Measurements from ENCODE around the gene RASEF. TPM values are rescaled to one million over a fixed set of nuclear protein-coding genes. Genes with fewer than 3 reads are reported as not detected.

The RASEF gene
- total RNA-seq, 1 experiment from 2014 or later: 0.12 TPM

DNA sequence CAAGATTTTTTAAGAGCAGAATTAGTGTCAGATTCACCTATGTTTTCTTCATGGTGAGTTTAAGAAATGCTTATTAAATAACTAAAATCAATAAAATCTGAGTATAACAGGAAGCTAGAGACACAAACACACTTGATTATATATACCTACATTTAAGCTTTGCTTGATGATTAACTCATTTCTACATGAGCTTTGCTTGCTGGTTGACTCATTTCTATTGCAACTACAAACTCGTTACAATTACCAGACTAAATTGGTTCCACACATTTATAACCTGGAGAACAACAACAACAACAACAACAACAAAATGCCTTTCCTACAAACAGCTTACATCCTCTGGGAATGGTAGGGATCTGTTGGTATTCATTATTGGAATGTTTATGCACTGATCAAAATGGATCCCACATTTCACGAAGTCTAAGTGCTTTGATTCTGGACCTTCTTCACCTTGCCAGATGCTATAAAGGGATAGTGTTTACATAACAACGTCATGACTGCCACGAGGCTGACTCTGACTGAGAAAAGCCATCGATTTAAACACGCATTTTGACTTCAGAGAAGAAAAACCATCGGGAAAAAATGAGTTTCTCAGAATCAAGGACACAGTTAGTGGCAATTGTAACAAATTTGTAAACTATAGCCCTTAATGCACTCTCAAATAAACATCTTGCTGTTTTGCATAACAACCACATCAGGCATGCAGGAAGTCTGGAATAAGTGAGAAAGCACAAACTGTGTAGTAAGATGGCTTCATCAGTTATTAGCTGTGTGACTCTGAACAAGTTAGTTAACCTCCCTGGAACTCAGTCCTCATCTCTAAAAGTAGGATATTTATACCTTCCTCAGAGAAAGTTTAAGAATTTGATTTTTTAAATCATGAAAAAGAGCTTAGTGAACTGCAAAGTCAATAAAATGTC, 49.8 kb downstream of the RASEF start:
- Histone ChIP-seq H3K27me3 (ENCODE audit: insufficient read depth, low read length) (no peaks in the 10 kb centered on the region), H3K9me3 (ENCODE audit: control insufficient read depth in 1 of 2, insufficient read depth in 1 of 2, low read depth in 1 of 2, low read length in 2 of 2) (no peaks in the 10 kb centered on the region), H3K4me1 (ENCODE audit: control insufficient read depth in 1 of 2, insufficient read depth in 2 of 2, low read length in 2 of 2) (no peaks in the 10 kb centered on the region), H3K9me2 (ENCODE audit: insufficient read depth) (no peaks in the 10 kb centered on the region), H3K79me2 (ENCODE audit: insufficient read depth, low read length) (no peaks in the 10 kb centered on the region), H3K9ac (ENCODE audit: low read length) (no peak overlapping the region), H3K27ac (ENCODE audit: low read depth, low read length) (no peak overlapping the region), H3K36me3 (ENCODE audit: control insufficient read depth in 1 of 2, insufficient read depth in 2 of 2, low read length in 2 of 2) (no peaks in the 10 kb centered on the region; a peak in 1 of 4 replicates), H3K4me3 (replicated peaks in 1 of 2; ENCODE audit: low read depth in 1 of 2, low read length in 2 of 2) (no peak overlapping the region), H3K4me2 (ENCODE audit: low read length) (no peak overlapping the region), H2AFZ (ENCODE audit: low read depth, low read length, poor library complexity, severe bottlenecking) (no peak overlapping the region), H4K20me1 (ENCODE audit: insufficient read depth) (no peaks in the 10 kb centered on the region)
- ChIA-PET POLR2A (no interaction called here), RAD21 (ENCODE audit: low non-redundant PET in 1 of 2, low total read pairs in 2 of 2, uncharacterized antibody in 2 of 2, unreplicated experiment in 2 of 2) (no interaction called here), CTCF (interaction anchor here (0.5 kb wide), 1 partner anchor 636 kb away, joined by 4 read pairs; no protein-coding TSS in a partner anchor)
- BruUV-seq (replicated peaks): no TSS peak
- TF ChIP-seq, protein P1, sequence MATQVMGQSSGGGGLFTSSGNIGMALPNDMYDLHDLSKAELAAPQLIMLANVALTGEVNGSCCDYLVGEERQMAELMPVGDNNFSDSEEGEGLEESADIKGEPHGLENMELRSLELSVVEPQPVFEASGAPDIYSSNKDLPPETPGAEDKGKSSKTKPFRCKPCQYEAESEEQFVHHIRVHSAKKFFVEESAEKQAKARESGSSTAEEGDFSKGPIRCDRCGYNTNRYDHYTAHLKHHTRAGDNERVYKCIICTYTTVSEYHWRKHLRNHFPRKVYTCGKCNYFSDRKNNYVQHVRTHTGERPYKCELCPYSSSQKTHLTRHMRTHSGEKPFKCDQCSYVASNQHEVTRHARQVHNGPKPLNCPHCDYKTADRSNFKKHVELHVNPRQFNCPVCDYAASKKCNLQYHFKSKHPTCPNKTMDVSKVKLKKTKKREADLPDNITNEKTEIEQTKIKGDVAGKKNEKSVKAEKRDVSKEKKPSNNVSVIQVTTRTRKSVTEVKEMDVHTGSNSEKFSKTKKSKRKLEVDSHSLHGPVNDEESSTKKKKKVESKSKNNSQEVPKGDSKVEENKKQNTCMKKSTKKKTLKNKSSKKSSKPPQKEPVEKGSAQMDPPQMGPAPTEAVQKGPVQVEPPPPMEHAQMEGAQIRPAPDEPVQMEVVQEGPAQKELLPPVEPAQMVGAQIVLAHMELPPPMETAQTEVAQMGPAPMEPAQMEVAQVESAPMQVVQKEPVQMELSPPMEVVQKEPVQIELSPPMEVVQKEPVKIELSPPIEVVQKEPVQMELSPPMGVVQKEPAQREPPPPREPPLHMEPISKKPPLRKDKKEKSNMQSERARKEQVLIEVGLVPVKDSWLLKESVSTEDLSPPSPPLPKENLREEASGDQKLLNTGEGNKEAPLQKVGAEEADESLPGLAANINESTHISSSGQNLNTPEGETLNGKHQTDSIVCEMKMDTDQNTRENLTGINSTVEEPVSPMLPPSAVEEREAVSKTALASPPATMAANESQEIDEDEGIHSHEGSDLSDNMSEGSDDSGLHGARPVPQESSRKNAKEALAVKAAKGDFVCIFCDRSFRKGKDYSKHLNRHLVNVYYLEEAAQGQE (IDR thresholded peaks at IDR 0.05; ENCODE audit: low read depth): no peak
- TF ChIP-seq POLR2A (IDR thresholded peaks at IDR 0.05; ENCODE audit: borderline replicate concordance, extremely low read depth, insufficient read depth, insufficient read length) (no peak), FOSL1 (IDR thresholded peaks at IDR 0.05; ENCODE audit: low read depth) (no peak), CBX3 (IDR thresholded peaks at IDR 0.05; ENCODE audit: low read depth) (no peak), SIN3A (IDR thresholded peaks at IDR 0.05; ENCODE audit: low read depth) (no peak), YY1 (IDR thresholded peaks at IDR 0.05; ENCODE audit: extremely low read depth, insufficient replicate concordance, low read depth, low read length) (no peak), EZH2 (IDR thresholded peaks at IDR 0.05) (no peak), SRF (IDR thresholded peaks at IDR 0.05; ENCODE audit: low read depth) (no peak), RAD21 (IDR thresholded peaks at IDR 0.05; ENCODE audit: low read depth) (no peak), EZH2phosphoT487 (IDR thresholded peaks at IDR 0.05; ENCODE audit: borderline replicate concordance) (no peak), TCF7L2 (IDR thresholded peaks at IDR 0.05; ENCODE audit: borderline replicate concordance, extremely low read depth, insufficient read depth, insufficient read length) (no peak), POLR2AphosphoS5 (IDR thresholded peaks at IDR 0.05; ENCODE audit: low read depth, low read length) (no peak), ZNF274 (IDR thresholded peaks at IDR 0.05; ENCODE audit: low read depth, low read length) (no peak), ELF1 (IDR thresholded peaks at IDR 0.05; ENCODE audit: borderline replicate concordance, low read depth) (no peak), CEBPB (IDR thresholded peaks at IDR 0.05; ENCODE audit: low read depth) (no peak)
- TF ChIP-seq, protein P2, sequence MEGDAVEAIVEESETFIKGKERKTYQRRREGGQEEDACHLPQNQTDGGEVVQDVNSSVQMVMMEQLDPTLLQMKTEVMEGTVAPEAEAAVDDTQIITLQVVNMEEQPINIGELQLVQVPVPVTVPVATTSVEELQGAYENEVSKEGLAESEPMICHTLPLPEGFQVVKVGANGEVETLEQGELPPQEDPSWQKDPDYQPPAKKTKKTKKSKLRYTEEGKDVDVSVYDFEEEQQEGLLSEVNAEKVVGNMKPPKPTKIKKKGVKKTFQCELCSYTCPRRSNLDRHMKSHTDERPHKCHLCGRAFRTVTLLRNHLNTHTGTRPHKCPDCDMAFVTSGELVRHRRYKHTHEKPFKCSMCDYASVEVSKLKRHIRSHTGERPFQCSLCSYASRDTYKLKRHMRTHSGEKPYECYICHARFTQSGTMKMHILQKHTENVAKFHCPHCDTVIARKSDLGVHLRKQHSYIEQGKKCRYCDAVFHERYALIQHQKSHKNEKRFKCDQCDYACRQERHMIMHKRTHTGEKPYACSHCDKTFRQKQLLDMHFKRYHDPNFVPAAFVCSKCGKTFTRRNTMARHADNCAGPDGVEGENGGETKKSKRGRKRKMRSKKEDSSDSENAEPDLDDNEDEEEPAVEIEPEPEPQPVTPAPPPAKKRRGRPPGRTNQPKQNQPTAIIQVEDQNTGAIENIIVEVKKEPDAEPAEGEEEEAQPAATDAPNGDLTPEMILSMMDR (IDR thresholded peaks at IDR 0.05 in 2 of 3, conservative IDR thresholded peaks at IDR 0.05 in 1 of 3; ENCODE audit: borderline replicate concordance in 1 of 3, insufficient read depth in 1 of 3, low read depth in 2 of 3, low read length in 2 of 3): no peak
- TF ChIP-seq, protein P3, sequence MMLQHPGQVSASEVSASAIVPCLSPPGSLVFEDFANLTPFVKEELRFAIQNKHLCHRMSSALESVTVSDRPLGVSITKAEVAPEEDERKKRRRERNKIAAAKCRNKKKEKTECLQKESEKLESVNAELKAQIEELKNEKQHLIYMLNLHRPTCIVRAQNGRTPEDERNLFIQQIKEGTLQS (IDR thresholded peaks at IDR 0.05): no peak
- TF ChIP-seq, protein P4, sequence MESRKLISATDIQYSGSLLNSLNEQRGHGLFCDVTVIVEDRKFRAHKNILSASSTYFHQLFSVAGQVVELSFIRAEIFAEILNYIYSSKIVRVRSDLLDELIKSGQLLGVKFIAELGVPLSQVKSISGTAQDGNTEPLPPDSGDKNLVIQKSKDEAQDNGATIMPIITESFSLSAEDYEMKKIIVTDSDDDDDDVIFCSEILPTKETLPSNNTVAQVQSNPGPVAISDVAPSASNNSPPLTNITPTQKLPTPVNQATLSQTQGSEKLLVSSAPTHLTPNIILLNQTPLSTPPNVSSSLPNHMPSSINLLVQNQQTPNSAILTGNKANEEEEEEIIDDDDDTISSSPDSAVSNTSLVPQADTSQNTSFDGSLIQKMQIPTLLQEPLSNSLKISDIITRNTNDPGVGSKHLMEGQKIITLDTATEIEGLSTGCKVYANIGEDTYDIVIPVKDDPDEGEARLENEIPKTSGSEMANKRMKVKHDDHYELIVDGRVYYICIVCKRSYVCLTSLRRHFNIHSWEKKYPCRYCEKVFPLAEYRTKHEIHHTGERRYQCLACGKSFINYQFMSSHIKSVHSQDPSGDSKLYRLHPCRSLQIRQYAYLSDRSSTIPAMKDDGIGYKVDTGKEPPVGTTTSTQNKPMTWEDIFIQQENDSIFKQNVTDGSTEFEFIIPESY (IDR thresholded peaks at IDR 0.05; ENCODE audit: extremely low read depth, insufficient replicate concordance, low read length): no peak
- intact Hi-C loops (cut with micrococcal nuclease): loop anchor here (10.0 kb wide), 1 partner anchor 52 kb away; the partner anchor contains the start of gene RASEF
- DNase-seq (ENCODE audit: low read depth, low spot score) (no peak), ATAC-seq (no peak)
